Measurements from ENCODE around the gene TECPR2. TPM values are rescaled to one million over a fixed set of nuclear protein-coding genes. Genes with fewer than 3 reads are reported as not detected.
A peak's percentile ranks its signal among the peaks of the same experiment; 100 is the strongest.

Gene TECPR2
- total RNA-seq, 1 donor from 2014 or later: 15.1 TPM

- no peak for DNase-seq (ENCODE audit: low spot score)
- no peak for ATAC-seq
Observed at GRCh38 chr14:102505775-102506625, 143.3 kb downstream of the TECPR2 start.

DNA sequence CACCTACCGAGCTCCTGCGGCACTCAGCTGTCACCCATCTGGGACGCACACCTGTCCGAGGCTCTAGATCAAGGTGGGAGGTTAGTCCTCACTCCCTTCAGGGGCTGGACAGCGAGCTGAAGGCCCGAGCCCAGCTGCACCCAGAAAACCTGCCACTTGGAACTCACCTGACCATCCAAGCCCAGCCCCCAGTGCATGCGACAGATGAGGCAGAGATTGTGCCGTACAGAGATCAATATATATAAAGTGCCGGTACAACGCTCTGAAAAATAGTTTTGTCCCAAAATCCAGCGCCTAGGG lies 143.8 kb downstream of the TECPR2 start:
- DNase-seq (ENCODE audit: low spot score): no peak
- ATAC-seq: no peak

DNA sequence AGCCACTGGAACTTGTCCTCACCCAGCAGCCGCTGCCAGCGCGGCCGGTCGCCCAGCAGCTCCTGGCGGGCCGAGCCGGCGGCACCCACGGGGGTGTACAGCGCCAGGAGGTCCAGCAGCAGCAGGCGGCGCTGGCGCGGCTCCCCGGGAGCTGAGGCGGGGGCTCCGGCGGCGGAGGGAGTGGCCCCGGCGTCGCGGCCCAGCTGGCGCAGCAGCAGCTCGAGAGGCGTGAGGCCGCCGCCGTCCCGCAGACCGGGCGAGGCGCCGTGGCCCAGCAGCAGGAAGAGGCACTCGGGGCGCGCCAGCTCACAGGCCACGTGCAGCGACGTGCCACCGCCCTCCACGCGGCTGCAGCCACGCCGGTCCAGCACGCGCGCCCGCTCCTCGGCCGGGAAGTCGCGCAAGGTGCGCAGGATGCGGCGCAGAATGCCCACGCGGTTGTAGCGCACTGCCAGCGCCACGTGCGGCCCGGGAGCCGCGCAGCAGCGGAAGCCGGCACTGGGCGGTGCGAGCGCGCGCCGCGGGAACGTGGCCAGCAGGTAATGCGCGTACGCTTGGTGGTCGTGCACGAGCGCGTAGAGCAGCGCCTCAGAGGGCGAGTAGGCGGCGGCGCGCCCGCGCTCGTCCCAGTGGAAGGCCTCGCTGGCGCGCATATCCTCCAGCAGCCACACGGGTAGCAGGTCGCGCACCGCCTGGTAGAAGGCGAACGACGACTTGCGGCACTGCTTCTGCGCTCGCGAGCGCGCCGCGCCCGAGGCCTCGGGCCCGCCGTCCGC lies 144.5 kb downstream of the TECPR2 start:
- DNase-seq (ENCODE audit: low spot score) (no peak), ATAC-seq (no peak)

- ATAC-seq (no peak), DNase-seq (ENCODE audit: low spot score) (no peak)
Observed at GRCh38 chr14:102507857-102508312, 145.1 kb downstream of the TECPR2 start.

- no peak for DNase-seq (ENCODE audit: low spot score)
Observed at GRCh38 chr14:102508410-102508773, 145.7 kb downstream of the TECPR2 start.

DNA sequence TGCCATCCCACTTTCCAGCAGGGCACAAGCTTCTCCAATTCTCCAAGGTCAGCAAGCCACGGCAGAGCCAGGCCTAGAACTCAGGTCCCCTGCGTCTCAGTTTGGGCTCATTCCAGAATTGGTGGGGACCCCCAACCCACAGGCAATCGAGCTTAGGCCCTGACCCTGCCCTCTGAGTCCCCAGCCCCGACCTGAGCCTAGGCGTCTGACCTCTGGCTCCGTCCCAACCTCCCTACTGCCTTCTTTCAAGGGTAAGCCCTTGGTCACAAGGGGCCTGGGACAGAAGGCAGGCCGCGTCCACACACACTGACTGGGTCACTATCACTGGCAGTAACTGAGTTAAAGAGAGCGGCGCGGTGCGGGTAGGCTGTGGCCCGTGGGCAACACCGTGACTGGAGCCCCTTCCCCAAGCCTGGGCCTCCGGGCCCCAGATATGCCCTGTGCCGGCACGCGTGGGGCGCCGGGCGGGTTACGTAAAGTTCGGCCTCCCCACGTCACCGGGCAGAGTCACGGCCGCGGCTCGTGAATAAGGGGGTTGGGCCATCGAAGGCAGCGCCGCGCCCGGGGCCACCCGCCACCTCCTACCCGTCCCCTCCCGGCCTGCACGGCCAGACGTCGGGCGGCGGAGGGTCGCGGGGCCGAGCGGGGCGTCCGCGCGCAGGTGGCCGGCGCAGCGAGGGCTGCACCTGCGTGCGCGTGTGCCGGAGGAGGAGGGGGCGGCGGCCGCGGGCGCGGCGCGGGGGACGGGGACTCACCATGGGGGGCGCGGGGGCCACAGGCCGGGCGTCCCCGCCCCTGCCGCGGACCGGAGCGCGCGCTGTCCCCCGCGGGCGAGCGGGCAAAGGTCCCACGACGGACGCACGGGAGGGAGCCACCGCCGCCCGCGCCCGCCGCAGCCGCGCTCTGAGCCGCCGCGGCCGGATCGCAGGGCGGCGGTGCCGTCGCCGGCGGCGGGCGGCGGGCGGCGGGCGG lies 146.3 kb downstream of the TECPR2 start:
- DNase-seq (ENCODE audit: low spot score) (peak; percentile 76), ATAC-seq (peak; percentile 41)

More at GRCh38 chr14:102508410-102508773, 145.7 kb downstream of the TECPR2 start:
- peak; percentile 18 for ATAC-seq

DNA sequence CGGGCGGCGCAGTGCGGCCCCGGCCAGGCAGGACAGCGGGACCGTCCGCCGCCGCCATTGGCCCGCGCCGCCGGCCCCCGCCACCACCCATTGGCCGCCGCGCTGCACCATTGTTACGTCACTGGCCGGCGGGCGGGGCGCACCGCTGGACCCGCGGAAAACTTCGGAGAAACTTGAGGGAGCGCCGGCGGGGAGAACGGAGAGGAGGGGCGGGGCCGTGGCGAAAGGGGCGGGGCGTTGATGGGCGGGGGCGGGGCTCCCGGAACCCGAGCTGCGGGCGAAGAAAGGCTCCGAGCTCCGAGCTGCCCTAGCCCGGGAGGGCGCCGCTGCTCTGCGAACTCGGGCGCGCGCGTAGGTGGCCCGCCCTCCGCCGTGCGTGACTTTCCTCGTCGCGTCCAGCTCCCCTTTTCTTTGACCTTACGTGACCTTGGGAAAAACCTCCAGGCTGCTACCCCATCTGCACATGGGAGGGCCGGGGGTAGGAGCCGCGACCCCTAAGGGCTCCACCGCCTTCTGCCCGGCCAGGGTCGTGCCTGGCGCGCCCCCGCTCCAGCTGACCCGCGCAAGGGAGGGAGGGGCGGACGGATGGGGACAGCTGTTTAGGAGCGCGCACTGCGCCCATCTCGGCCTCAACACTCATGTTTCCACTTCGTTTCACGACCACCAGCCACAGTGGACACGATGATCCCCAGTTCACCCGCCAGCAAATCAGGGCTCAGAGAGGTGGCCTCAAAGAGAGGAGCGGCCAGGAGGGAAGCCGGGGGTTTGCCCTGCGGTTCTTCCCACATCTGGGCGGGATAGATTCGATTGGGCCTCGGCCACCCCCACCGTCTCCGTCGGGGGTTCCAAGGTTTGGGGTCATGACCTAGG lies 147.2 kb downstream of the TECPR2 start, which contains the start of gene ANKRD9:
TSS of gene ANKRD9 (minus strand) at position 31 of the 870 bp plus-strand sequence. CDS start 1,887 bp downstream, outside the sequence.
- ATAC-seq: peak; percentile 86
- peak; percentile 96 for DNase-seq (ENCODE audit: low spot score)

- DNase-seq (ENCODE audit: low spot score) (no peak), ATAC-seq (no peak)
Observed at GRCh38 chr14:102510616-102511520, 148.1 kb downstream of the TECPR2 start.

DNA sequence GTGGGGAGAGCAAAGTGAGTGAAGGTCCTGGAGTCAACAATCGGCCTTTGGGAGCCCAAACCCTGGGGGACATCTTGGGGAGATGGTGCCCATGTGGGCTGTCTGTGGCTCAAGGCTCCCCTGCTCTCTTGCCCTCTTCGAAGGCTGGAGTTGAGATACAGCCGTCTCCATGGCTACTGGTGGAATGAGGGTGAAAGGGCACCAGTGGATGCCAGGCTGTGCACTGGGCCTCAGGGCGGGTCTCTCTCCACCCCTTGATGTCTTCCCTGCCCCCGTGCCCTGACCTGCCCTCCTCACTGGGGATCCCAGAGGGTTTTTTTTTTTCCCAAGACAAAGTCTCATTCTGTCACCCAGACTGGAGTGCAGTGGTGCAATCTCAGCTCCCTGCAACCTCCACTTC lies 148.8 kb downstream of the TECPR2 start:
- ATAC-seq (no peak), DNase-seq (ENCODE audit: low spot score) (no peak)

DNA sequence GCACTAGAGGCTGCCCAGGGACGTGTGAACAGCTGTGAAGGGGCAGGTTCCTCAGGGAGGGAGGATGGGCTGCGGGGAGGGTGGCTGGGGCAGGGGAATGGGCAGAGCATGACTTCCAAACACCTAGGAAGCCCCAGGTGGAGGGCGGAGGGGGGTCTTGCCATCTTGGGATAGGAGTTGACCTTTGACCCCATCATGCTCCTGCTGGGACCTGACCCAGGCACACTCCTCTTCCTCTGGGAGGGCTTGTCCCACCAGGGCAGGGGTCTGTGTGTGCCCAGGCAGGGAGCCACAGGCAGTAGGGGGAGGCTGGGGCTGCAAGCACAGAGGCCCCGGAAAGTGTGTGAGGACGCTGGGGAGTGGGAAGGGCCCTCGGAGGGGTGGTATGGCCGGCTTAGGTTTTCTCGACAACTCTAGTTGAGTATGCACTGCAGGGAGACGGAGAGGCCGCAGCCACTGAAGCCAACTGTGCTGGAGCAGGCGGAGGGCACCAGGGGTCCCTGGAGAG lies 150.1 kb downstream of the TECPR2 start:
- no peak for ATAC-seq
- DNase-seq (ENCODE audit: low spot score): no peak

DNA sequence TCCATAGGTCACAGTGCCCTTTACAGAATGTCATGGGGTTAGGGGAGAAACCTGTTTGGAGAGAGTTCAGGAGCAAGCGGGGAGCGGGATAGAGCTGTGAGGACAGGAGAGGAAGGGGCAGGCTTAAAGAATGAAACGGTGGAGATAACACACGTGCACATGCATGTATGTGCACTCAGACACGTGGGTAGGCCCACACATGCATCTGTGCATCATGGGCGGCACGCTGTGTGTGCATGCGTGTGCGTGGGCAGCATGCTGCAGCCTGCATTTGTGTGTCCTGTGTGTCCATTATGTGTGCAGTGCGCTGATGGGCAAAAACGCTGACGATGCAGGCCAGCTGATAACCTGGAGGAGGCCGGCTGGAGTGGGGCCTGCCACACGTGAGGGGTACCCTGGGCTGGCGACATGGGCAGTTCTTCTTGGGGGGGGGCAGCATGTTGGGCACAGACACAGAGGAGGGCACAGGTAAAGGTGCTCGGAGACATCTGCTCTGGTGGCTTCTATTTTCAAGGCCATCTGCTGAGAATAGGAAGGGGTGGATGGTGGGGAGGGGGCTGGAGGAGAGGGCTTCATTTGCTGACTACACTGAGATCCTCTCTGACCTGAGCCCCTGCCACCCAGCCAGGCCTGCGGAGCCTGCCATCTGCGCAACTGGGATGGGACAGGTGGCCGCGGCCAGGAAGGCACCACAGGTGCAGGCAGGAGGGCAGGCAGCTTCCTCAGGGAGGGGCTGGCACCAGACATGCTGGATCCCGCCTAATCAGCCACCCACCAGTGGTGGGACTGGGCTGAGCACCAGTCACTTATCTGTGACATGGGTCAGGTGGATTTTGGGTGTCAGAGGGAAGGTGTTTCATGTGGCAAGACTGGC lies 151.4 kb downstream of the TECPR2 start:
- DNase-seq (ENCODE audit: low spot score) (no peak), ATAC-seq (no peak)

GRCh38 chr14:102514987-102515733 lies 152.4 kb downstream of the TECPR2 start:
- DNase-seq (ENCODE audit: low spot score): no peak
- no peak for ATAC-seq

DNA sequence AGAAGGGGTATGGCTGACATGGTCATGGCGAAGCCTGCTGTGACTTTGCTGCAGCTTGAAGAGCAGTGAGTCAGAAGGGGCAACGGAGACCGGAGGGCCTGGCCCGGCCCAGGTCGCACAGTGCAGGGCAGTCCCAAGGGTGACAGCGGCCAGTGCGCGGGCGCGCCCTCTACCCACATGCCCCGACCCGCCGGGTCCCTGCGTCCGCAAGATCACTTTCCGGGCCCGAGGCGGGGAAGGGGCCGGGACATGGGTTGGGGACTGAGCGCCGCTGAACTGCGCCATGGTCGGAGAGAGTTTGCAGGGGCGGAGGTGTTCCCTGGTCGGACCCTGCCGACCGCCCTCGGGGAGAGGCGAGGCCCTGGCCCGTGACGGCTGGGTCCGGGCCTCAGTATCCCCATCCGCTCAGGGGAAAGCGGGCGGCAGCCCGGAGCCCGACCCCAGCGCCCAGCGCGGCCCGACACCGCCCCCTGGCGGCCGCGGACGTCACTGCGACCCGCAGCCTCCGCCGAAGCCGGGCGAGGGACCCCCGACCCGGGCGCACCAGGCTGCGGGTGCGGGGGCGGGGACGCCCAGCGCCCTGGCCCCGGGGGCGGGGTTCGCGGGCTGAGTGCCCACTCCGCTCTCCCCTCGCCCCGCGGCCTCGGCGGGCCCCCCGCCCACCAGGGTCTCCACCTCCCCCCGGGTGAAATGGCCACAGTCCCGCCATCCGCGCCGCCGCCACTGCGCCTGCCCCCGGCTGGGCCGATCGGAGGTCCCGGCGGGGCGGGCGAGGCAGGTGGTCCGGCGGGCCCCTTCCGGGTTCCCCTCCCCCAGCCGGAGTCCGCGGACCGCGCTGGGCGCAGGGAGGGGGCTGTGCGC lies 154.0 kb downstream of the TECPR2 start:
- peak; percentile 94 for ATAC-seq
- DNase-seq (ENCODE audit: low spot score): peak; percentile 68

GRCh38 chr14:102517392-102518062 lies 154.8 kb downstream of the TECPR2 start:
- peak; percentile 2 for ATAC-seq
- DNase-seq (ENCODE audit: low spot score): no peak

- ATAC-seq (no peak), DNase-seq (ENCODE audit: low spot score) (no peak)
Observed at GRCh38 chr14:102518063-102518648, 155.4 kb downstream of the TECPR2 start.
